OCI-LY1 (cell line): ENCODE measurements around the gene CCL13.

Source experiments
- CTCF ChIP-seq: fragments of 200-600 bp; sonication (generic), shearing (Covaris generic); IDR thresholded peaks from 2 replicates; pipeline ENCODE4 v1.5.1; 2017; ENCODE audit warnings: mild to moderate bottlenecking, antibody characterized with exemption, low read length, moderate library complexity, mixed read lengths
- EZH2 ChIP-seq: fragments of 200-600 bp; sonication (generic), shearing (Covaris generic); IDR thresholded peaks from 2 replicates; pipeline ENCODE4 v1.8.0; 2017; ENCODE audit warnings: borderline replicate concordance, mixed run types, mild to moderate bottlenecking, antibody characterized with exemption, low read length, moderate library complexity, mixed read lengths

DNA sequence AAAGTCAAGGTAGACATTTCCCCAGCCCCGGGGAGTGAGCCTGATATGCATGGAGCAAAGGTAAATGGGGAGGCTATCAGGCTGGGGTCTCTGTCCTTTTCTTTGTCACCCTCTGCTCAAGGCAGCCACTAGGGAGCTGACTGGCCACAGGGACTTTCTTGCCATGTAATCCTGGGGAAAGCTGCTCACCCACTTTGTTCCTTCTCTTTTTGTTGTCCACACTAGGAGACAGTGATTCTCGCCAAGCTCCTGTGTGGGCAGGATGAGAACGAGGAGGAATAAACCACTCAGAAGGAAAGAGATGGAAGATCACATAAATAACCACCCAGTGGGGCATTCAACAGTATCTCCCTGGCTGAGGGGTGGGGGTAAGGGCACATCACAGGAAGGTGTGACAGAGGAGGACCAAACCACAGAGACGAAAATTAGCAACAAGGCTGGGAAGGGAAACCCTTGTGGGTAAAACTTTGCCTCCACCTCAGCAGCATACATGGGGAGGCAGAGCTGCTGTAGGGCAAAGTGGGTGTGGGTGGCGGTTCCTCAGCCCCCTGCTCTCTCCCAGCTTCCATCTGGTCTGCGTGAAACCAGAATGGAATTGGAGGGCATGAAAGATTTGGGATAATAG lies 33.0 kb downstream of the CCL13 start:
- no peak for TF ChIP-seq CTCF
- no peak for TF ChIP-seq EZH2
